Measurements from ENCODE around the gene MAGEC1.
"Not testable (repeated sequence)": the region's sequence is repeated elsewhere in the genome, so short reads cannot be mapped to it uniquely, and the experiment has no call there.

The MAGEC1 gene

GRCh38 chrX:141903400-141904155 is at the start of gene MAGEC1:
MAGEC1 (plus strand) TSS chrX:141903894; CDS start chrX:141905073, 1,179 bp downstream.
- DNase-seq = no peak

GRCh38 chrX:141857479-141857878 is 46.2 kb upstream of the MAGEC1 start:
- DNase-seq = no peak

- no peak for DNase-seq
Measured at GRCh38 chrX:141879616-141880015, 24.1 kb upstream of the MAGEC1 start.

- not testable (repeated sequence) for DNase-seq
Measured at GRCh38 chrX:141888811-141889210, 14.9 kb upstream of the MAGEC1 start.

- no peak for DNase-seq
Measured at GRCh38 chrX:141894733-141895132, 9.0 kb upstream of the MAGEC1 start.

- DNase-seq = no peak
Measured at GRCh38 chrX:141897690-141898089, 6.0 kb upstream of the MAGEC1 start.

- DNase-seq = no peak
Measured at GRCh38 chrX:141902366-141902765, 1.3 kb upstream of the MAGEC1 start.

- DNase-seq = no peak
Measured at GRCh38 chrX:141904262-141904661, 568 bp downstream of the MAGEC1 start.

- no peak for DNase-seq
Measured at GRCh38 chrX:141917801-141918200, 14.1 kb downstream of the MAGEC1 start.

- DNase-seq = no peak
Measured at GRCh38 chrX:141924293-141924692, 20.6 kb downstream of the MAGEC1 start.

- no peak for DNase-seq
Measured at GRCh38 chrX:141928432-141928831, 24.7 kb downstream of the MAGEC1 start.

- DNase-seq = no peak
Measured at GRCh38 chrX:141934059-141934641, 30.5 kb downstream of the MAGEC1 start.

- DNase-seq = no peak
Measured at GRCh38 chrX:141935645-141936044, 32.0 kb downstream of the MAGEC1 start.

- no peak for DNase-seq
Measured at GRCh38 chrX:141936080-141936479, 32.4 kb downstream of the MAGEC1 start.

GRCh38 chrX:141941234-141941633 is 37.5 kb downstream of the MAGEC1 start:
- no peak for DNase-seq

GRCh38 chrX:141945426-141945825 is 41.7 kb downstream of the MAGEC1 start:
- no peak for DNase-seq

- DNase-seq = no peak
Measured at GRCh38 chrX:141947350-141947749, 43.7 kb downstream of the MAGEC1 start.

- DNase-seq = no peak
Measured at GRCh38 chrX:141952603-141953002, 48.9 kb downstream of the MAGEC1 start.

GRCh38 chrX:141958675-141959074 is 55.0 kb downstream of the MAGEC1 start:
- no peak for DNase-seq
